Activated CD4-positive, alpha-beta T cell treated with anti-CD3 and anti-CD28 coated beads for 4 hours (primary cell): Measurements from ENCODE around the gene ADAM22.

Experiments used
- DNase-seq, 2 donors: peaks; one replicate each; pipeline ENCODE4 v3.0.0-alpha.2; 2020

The ADAM22 gene

GRCh38 chr7:88042803-88043202 lies 108.8 kb downstream of the ADAM22 start:
- DNase-seq = no peak

- DNase-seq = no peak
Measured at GRCh38 chr7:88044069-88044468, 110.0 kb downstream of the ADAM22 start.

- DNase-seq = no peak
Measured at GRCh38 chr7:88046839-88047573, 113.0 kb downstream of the ADAM22 start.

- no peak for DNase-seq
Measured at GRCh38 chr7:88057655-88058054, 123.6 kb downstream of the ADAM22 start.

- no peak for DNase-seq
Measured at GRCh38 chr7:88062238-88062637, 128.2 kb downstream of the ADAM22 start.

- DNase-seq = no peak
Measured at GRCh38 chr7:88069093-88069492, 135.0 kb downstream of the ADAM22 start.

GRCh38 chr7:88071994-88072714 lies 138.1 kb downstream of the ADAM22 start:
- DNase-seq = no peak

GRCh38 chr7:88072715-88073055 lies 138.6 kb downstream of the ADAM22 start:
- no peak for DNase-seq

- DNase-seq = no peak
Measured at GRCh38 chr7:88073626-88074025, 139.6 kb downstream of the ADAM22 start.

GRCh38 chr7:88075216-88075615 lies 141.2 kb downstream of the ADAM22 start:
- no peak for DNase-seq

GRCh38 chr7:88083883-88084282 lies 149.8 kb downstream of the ADAM22 start:
- no peak for DNase-seq

GRCh38 chr7:88089561-88089960 lies 155.5 kb downstream of the ADAM22 start:
- DNase-seq = no peak

- DNase-seq = no peak
Measured at GRCh38 chr7:88090240-88090639, 156.2 kb downstream of the ADAM22 start.

GRCh38 chr7:88090671-88091070 lies 156.6 kb downstream of the ADAM22 start:
- no peak for DNase-seq

GRCh38 chr7:88091988-88092675 lies 158.1 kb downstream of the ADAM22 start:
- no peak for DNase-seq

GRCh38 chr7:88092676-88092999 lies 158.6 kb downstream of the ADAM22 start:
- DNase-seq = no peak

GRCh38 chr7:88101769-88102168 lies 167.7 kb downstream of the ADAM22 start:
- DNase-seq = no peak

GRCh38 chr7:88102675-88103074 lies 168.6 kb downstream of the ADAM22 start:
- DNase-seq = no peak

GRCh38 chr7:88104732-88105131 lies 170.7 kb downstream of the ADAM22 start:
- DNase-seq = no peak

GRCh38 chr7:88105231-88105630 lies 171.2 kb downstream of the ADAM22 start:
- DNase-seq = no peak

- DNase-seq = no peak
Measured at GRCh38 chr7:88106434-88106833, 172.4 kb downstream of the ADAM22 start.

GRCh38 chr7:88109612-88110011 lies 175.6 kb downstream of the ADAM22 start:
- no peak for DNase-seq

GRCh38 chr7:88111140-88111743 lies 177.2 kb downstream of the ADAM22 start:
- no peak for DNase-seq

GRCh38 chr7:88111954-88112471 lies 178.0 kb downstream of the ADAM22 start:
- DNase-seq = no peak
